Vagina (tissue), 2 donors: ENCODE results near the gene COPA. TPM values are rescaled to one million over a fixed set of nuclear protein-coding genes. Genes with fewer than 3 reads are reported as not detected.
A peak's percentile ranks its signal among the peaks of the same experiment; 100 is the strongest.
"Not testable (repeated sequence)": the region's sequence is repeated elsewhere in the genome, so short reads cannot be mapped to it uniquely, and the experiment has no call there.

Source experiments
- DNase-seq, 2 donors: peaks; one replicate each; pipeline ENCODE4 v3.0.0-alpha.2; 2017; ENCODE audit errors: extremely low spot score in 2 of 2
- H3K27ac ChIP-seq: fragments of 200-600 bp; sonication (generic); one replicate; pipeline ENCODE4 v1.5.1; 2019
- H3K27me3 ChIP-seq: fragments of 200-600 bp; sonication (generic); one replicate; pipeline ENCODE4 v1.5.1; 2019
- H3K36me3 ChIP-seq, 2 donors: fragments of 200-600 bp; sonication (generic); one replicate each; pipeline ENCODE4 v1.5.1; 2017 to 2019
- H3K4me1 ChIP-seq: fragments of 200-600 bp; sonication (generic); one replicate; pipeline ENCODE4 v1.5.1; 2019
- H3K4me3 ChIP-seq, 2 donors: fragments of 200-600 bp; sonication (generic); 1 replicate in 1 of 2; 2 replicates in 1 of 2; pipeline ENCODE4 v1.5.1; 2016 to 2019
- H3K9me3 ChIP-seq: fragments of 200-600 bp; sonication (generic); one replicate; pipeline ENCODE4 v1.5.1; 2019
- POLR2A ChIP-seq, 2 donors: fragments of 450-650 bp; IDR thresholded peaks; one replicate each; pipeline ENCODE4 v1.6.1; 2017; ENCODE audit warnings: antibody characterized with exemption in 2 of 2, mild to moderate bottlenecking in 2 of 2, moderate library complexity in 2 of 2
- POLR2AphosphoS5 ChIP-seq, 2 donors: sonication (generic); formaldehyde crosslinking; IDR thresholded peaks; one replicate each; pipeline ENCODE4 v1.9.0; 2017; ENCODE audit warnings: antibody characterized with exemption in 2 of 2, mild to moderate bottlenecking in 2 of 2, low read depth in 1 of 2; ENCODE audit not compliant: insufficient read depth in 1 of 2
- intact Hi-C: fragments of 100-400 bp; cut with DNase I; formaldehyde crosslinking; loops from one replicate; pipeline ENCODE4 v1.15.1; 2023
- total RNA-seq: library from RNA; depleted of rRNA; stranded (reverse); fragments of >200 nt; gene quantifications from one replicate; pipeline ENCODE4 v1.2.3, GENCODE V29; 2016
- TF ChIP-seq, protein P1 (sequence below), 3 experiments: fragments of 450-650 bp in 2 of 3; fragments of 200-600 bp in 1 of 3; sonication (generic) in 1 of 3; IDR thresholded peaks; one replicate each; pipeline ENCODE4 v1.5.1; 2017 to 2019; ENCODE audit warnings: antibody characterized with exemption in 3 of 3, mild to moderate bottlenecking in 2 of 3, moderate library complexity in 2 of 3

The COPA gene
- total RNA-seq: 106 TPM

DNA sequence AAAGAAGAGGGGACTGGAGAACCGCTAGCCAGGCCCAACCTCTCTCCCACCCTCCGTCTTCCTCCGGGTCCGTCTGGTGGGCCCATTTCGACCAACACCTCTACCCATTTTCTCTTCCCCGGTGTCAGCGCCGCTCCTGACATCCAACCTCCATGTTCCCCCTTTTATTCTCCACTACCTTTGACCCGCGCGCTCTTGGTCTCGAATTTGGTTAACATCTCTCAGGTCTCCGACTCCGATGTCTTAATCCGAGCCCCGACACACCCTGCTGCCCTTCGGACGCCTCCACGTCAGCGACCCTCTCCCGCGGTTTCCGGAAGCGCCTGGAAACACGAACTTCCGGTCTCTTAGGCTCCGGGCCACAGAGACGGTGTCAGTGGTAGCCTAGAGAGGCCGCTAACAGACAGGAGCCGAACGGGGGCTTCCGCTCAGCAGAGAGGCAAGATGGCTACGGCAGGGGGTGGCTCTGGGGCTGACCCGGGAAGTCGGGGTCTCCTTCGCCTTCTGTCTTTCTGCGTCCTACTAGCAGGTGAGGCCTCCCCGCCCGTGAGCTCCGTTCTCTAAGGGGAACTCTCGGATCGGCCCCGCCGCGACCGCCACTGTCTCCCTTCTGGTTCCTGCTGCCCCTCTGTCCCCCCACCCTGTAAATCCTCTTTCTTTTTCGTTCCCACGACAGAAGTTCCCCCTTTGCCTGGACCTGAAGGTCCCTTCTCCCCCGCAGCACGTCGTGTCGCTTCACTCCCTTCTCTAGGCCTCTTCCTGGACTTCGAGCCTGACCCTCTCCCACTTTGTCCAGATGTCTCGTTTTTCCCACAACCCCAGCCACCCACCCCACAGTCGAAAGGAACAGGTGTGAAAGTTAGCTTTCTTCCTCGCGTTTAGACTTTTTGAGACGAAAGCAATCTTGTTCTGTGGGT, at the start of gene COPA, which contains the start of gene NCSTN:
Gene COPA, minus strand, starts transcription at position 298 of the 917 bp plus-strand sequence. Its CDS starts 80 bp downstream, at position 218.
Gene NCSTN, plus strand, starts transcription at position 431 of the 917 bp plus-strand sequence. Its CDS starts 14 bp downstream, at position 445.
- DNase-seq: peak in 1 of 2 donors; percentile 92
- H3K27me3 ChIP-seq: no peaks in the 10 kb centered on the region
- H3K4me3 ChIP-seq: peak within 1 kb of the TSS; percentile 73 to 93
- peaks cover 0 to 33% of the 10 kb centered on the region in 2 donors for H3K36me3 ChIP-seq
- TF ChIP-seq, protein P1, sequence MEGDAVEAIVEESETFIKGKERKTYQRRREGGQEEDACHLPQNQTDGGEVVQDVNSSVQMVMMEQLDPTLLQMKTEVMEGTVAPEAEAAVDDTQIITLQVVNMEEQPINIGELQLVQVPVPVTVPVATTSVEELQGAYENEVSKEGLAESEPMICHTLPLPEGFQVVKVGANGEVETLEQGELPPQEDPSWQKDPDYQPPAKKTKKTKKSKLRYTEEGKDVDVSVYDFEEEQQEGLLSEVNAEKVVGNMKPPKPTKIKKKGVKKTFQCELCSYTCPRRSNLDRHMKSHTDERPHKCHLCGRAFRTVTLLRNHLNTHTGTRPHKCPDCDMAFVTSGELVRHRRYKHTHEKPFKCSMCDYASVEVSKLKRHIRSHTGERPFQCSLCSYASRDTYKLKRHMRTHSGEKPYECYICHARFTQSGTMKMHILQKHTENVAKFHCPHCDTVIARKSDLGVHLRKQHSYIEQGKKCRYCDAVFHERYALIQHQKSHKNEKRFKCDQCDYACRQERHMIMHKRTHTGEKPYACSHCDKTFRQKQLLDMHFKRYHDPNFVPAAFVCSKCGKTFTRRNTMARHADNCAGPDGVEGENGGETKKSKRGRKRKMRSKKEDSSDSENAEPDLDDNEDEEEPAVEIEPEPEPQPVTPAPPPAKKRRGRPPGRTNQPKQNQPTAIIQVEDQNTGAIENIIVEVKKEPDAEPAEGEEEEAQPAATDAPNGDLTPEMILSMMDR (IDR thresholded peaks at IDR 0.05): no peak
- TF ChIP-seq POLR2AphosphoS5 (IDR thresholded peaks at IDR 0.05; ENCODE audit: insufficient read depth in 1 of 2, low read depth in 1 of 2) (peak; percentile 96), POLR2A (IDR thresholded peaks at IDR 0.05) (peak in 1 of 2 donors; percentile 64)
- H3K9me3 ChIP-seq: no peaks in the 10 kb centered on the region
- peaks cover 47% of the 10 kb centered on the region for H3K4me1 ChIP-seq
- H3K27ac ChIP-seq: peak within 1 kb of the TSS; percentile 86
- intact Hi-C loops: no loop called here

DNA sequence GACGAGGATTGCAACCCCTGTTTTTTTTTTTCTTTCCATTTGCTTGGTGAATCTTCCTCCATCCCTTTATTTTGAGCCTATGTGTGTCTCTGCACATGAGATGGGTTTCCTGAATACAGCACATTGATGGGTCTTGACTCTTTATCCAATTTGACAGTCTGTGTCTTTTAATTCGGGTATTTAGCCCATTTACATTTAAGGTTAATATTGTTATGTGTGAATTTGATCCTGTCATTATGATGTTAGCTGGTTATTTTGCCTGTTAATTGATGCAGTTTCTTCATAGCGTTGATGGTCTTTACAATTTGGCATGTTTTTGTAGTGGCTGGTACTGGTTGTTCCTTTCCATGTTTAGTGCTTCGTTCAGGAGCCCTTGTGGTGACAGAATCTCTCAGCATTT, 45.4 kb upstream of the COPA start:
- H3K4me3 ChIP-seq, intact Hi-C loops, H3K9me3 ChIP-seq, H3K4me1 ChIP-seq, H3K36me3 ChIP-seq, H3K27me3 ChIP-seq, DNase-seq, H3K27ac ChIP-seq: not testable (repeated sequence)

DNA sequence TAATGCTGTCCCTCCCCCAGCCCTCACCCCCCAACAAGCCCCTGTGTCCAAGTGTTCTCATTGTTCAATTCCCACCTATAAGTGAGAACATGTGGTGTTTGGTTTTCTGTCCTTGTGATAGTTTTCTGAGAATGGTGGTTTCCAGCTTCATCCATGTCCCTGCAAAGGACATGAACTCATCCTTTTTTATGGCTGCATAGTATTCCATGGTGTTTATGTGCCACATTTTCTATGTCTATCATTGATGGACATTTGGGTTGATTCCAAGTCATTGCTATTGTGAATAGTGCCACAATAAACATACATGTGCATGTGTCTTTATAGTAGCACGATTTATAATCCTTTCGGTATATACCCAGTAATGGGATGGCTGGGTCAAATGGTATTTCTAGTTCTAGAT, 41.8 kb upstream of the COPA start:
- H3K36me3 ChIP-seq, intact Hi-C loops, H3K9me3 ChIP-seq, DNase-seq, H3K4me1 ChIP-seq, H3K4me3 ChIP-seq, H3K27ac ChIP-seq, H3K27me3 ChIP-seq: not testable (repeated sequence)

DNA sequence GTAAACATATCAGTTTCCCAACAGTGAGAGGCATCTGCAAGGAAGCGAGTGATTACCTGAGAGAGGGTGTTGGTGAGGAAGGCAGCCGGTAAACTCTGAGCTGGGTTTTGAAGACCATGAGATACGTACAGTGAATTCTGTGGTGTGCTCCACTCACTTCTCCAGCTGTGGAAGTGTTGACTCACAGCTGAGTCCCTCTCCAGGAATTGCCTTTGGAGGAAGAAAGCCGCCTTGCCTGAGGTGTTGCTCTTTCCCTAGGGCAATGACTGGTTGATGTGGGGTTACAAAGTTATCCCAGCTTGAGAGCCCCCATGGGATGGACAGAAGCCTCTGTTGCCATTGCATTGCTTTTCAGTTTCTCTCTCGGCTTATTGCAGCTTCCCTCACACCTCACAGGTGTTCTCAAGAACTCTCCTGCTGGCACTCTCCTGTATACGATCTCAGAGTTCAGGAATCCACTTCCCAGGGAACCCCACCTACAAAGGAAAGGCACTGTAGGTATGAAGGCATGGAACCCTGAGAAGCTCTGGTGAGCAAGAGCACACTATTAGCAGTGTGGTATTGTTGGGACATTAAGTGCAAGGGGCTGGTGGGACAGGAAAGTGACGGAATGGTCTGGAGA, 34.6 kb upstream of the COPA start:
- Histone ChIP-seq H3K36me3 (no peaks in the 10 kb centered on the region), H3K9me3 (no peaks in the 10 kb centered on the region), H3K4me3 (no peak overlapping the region), H3K4me1 (peaks cover 11% of the 10 kb centered on the region), H3K27ac (no peak overlapping the region), H3K27me3 (no peaks in the 10 kb centered on the region)
- TF ChIP-seq POLR2AphosphoS5 (IDR thresholded peaks at IDR 0.05; ENCODE audit: insufficient read depth in 1 of 2, low read depth in 1 of 2) (no peak), POLR2A (IDR thresholded peaks at IDR 0.05) (no peak)
- TF ChIP-seq, protein P1 (IDR thresholded peaks at IDR 0.05): no peak
- intact Hi-C loops: no loop called here
- DNase-seq: peak; percentile 64 to 67

DNA sequence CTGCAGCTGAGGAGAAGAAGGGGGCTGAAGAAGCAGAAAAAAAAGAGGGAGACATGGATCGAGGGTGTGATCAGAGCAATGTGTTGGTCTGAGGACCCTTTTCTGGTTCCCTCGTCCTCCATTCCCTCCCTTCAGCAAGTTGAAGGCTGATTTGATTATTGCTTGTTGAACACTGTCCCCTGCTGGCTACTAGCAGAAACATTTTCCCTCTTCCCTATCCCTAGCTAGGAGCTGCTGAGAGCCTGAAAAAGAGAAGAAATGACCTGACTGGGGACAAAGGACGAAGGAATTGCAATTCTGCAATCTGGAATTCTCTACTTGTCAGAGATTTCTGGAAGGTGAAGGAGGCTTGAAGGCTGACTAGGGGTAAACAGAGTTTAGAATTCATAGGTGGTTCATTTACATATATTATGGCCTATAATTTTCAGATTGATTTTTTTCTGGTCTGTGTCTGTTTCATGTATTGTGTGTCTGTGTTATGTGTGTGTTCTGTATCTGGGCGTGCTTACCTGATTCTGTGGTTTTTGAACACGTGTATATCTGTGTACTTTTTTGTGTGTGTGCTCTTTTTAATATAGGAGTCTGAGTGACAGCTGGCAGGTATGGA, 33.6 kb upstream of the COPA start:
- peak in 1 of 2 donors; percentile 49 for DNase-seq
- intact Hi-C loops: no loop called here
- Histone ChIP-seq H3K9me3 (no peaks in the 10 kb centered on the region), H3K27ac (no peak overlapping the region), H3K27me3 (no peaks in the 10 kb centered on the region), H3K36me3 (no peaks in the 10 kb centered on the region), H3K4me3 (no peak overlapping the region), H3K4me1 (peaks cover 11% of the 10 kb centered on the region)
- TF ChIP-seq POLR2A (IDR thresholded peaks at IDR 0.05) (no peak), POLR2AphosphoS5 (IDR thresholded peaks at IDR 0.05; ENCODE audit: insufficient read depth in 1 of 2, low read depth in 1 of 2) (no peak)
- TF ChIP-seq, protein P1 (IDR thresholded peaks at IDR 0.05): peak; percentile 68 to 88 (median 85)
